ENCODE results near the gene PUS7L.
"Not testable (repeated sequence)": the region's sequence is repeated elsewhere in the genome, so short reads cannot be mapped to it uniquely, and the experiment has no call there.

The PUS7L gene

GRCh38 chr12:43722621-43723020, 36.0 kb downstream of the PUS7L start:
- H3K36me3 ChIP-seq (replicated peaks; ENCODE audit: low read depth, low read length) = no peaks in the 10 kb centered on the region
- H3K9ac ChIP-seq (ENCODE audit: low read length) = no peak overlapping the region
- no peaks in the 10 kb centered on the region for H3K27me3 ChIP-seq (ENCODE audit: low read depth, low read length)
- H3K9me3 ChIP-seq (ENCODE audit: insufficient read depth, low read length) = no peaks in the 10 kb centered on the region
- no peak overlapping the region for H3K4me3 ChIP-seq (ENCODE audit: low read length)
- TF ChIP-seq EZH2phosphoT487 (IDR thresholded peaks at IDR 0.05; ENCODE audit: low read depth) = no peak
- no peak for TF ChIP-seq CTCF (IDR thresholded peaks at IDR 0.05; ENCODE audit: low read depth, low read length)
- no peaks in the 10 kb centered on the region for H3K4me1 ChIP-seq (ENCODE audit: low read length)
- no peaks in the 10 kb centered on the region for H3K79me2 ChIP-seq (ENCODE audit: low read length)
- H4K20me1 ChIP-seq (ENCODE audit: insufficient read depth, low read length) = no peaks in the 10 kb centered on the region
- H3K27ac ChIP-seq (ENCODE audit: low read length) = no peak overlapping the region
- H3K4me2 ChIP-seq (ENCODE audit: low read length) = no peak overlapping the region
- no peak overlapping the region for H2AFZ ChIP-seq (ENCODE audit: low read depth, low read length)

GRCh38 chr12:43711348-43711747, 47.2 kb downstream of the PUS7L start:
- H3K9ac ChIP-seq (ENCODE audit: low read length) = no peak overlapping the region
- H3K4me2 ChIP-seq (ENCODE audit: low read length) = no peak overlapping the region
- no peaks in the 10 kb centered on the region for H3K79me2 ChIP-seq (ENCODE audit: low read length)
- TF ChIP-seq EZH2phosphoT487 (IDR thresholded peaks at IDR 0.05; ENCODE audit: low read depth) (no peak), CTCF (IDR thresholded peaks at IDR 0.05; ENCODE audit: low read depth, low read length) (no peak)
- H3K4me1 ChIP-seq (ENCODE audit: low read length) = no peaks in the 10 kb centered on the region
- no peak overlapping the region for H3K27ac ChIP-seq (ENCODE audit: low read length)
- no peaks in the 10 kb centered on the region for H3K9me3 ChIP-seq (ENCODE audit: insufficient read depth, low read length)
- no peaks in the 10 kb centered on the region for H4K20me1 ChIP-seq (ENCODE audit: insufficient read depth, low read length)
- H3K27me3 ChIP-seq (ENCODE audit: low read depth, low read length) = no peaks in the 10 kb centered on the region
- no peaks in the 10 kb centered on the region for H3K36me3 ChIP-seq (replicated peaks; ENCODE audit: low read depth, low read length)
- no peak overlapping the region for H3K4me3 ChIP-seq (ENCODE audit: low read length)
- no peak overlapping the region for H2AFZ ChIP-seq (ENCODE audit: low read depth, low read length)

GRCh38 chr12:43703772-43704171, 54.8 kb downstream of the PUS7L start:
- not testable (repeated sequence) for H3K9me3 ChIP-seq (ENCODE audit: insufficient read depth, low read length); H3K27ac ChIP-seq (ENCODE audit: low read length); H3K36me3 ChIP-seq (replicated peaks; ENCODE audit: low read depth, low read length); H3K4me1 ChIP-seq (ENCODE audit: low read length); H4K20me1 ChIP-seq (ENCODE audit: insufficient read depth, low read length); H3K9ac ChIP-seq (ENCODE audit: low read length); H3K79me2 ChIP-seq (ENCODE audit: low read length); H3K4me3 ChIP-seq (ENCODE audit: low read length); H3K4me2 ChIP-seq (ENCODE audit: low read length); H3K27me3 ChIP-seq (ENCODE audit: low read depth, low read length); H2AFZ ChIP-seq (ENCODE audit: low read depth, low read length)

- not testable (repeated sequence) for H3K36me3 ChIP-seq (replicated peaks; ENCODE audit: low read depth, low read length); H2AFZ ChIP-seq (ENCODE audit: low read depth, low read length); H3K4me2 ChIP-seq (ENCODE audit: low read length)
Observed at GRCh38 chr12:43701194-43701593, 57.4 kb downstream of the PUS7L start.

GRCh38 chr12:43696154-43696553, 62.4 kb downstream of the PUS7L start:
- H3K4me1 ChIP-seq (ENCODE audit: low read length) = no peaks in the 10 kb centered on the region
- H3K79me2 ChIP-seq (ENCODE audit: low read length) = no peaks in the 10 kb centered on the region
- no peaks in the 10 kb centered on the region for H3K27me3 ChIP-seq (ENCODE audit: low read depth, low read length)
- no peaks in the 10 kb centered on the region for H4K20me1 ChIP-seq (ENCODE audit: insufficient read depth, low read length)
- no peak overlapping the region for H3K27ac ChIP-seq (ENCODE audit: low read length)
- no peak overlapping the region for H3K9ac ChIP-seq (ENCODE audit: low read length)
- H3K4me2 ChIP-seq (ENCODE audit: low read length) = no peak overlapping the region
- no peak overlapping the region for H3K4me3 ChIP-seq (ENCODE audit: low read length)
- no peak overlapping the region for H2AFZ ChIP-seq (ENCODE audit: low read depth, low read length)
- no peaks in the 10 kb centered on the region for H3K36me3 ChIP-seq (replicated peaks; ENCODE audit: low read depth, low read length)
- H3K9me3 ChIP-seq (ENCODE audit: insufficient read depth, low read length) = no peaks in the 10 kb centered on the region
- TF ChIP-seq EZH2phosphoT487 (IDR thresholded peaks at IDR 0.05; ENCODE audit: low read depth) = no peak
- TF ChIP-seq CTCF (IDR thresholded peaks at IDR 0.05; ENCODE audit: low read depth, low read length) = no peak

More at GRCh38 chr12:43701194-43701593, 57.4 kb downstream of the PUS7L start:
- H3K4me3 ChIP-seq (ENCODE audit: low read length); H3K27ac ChIP-seq (ENCODE audit: low read length); H3K79me2 ChIP-seq (ENCODE audit: low read length); H3K27me3 ChIP-seq (ENCODE audit: low read depth, low read length); H3K9ac ChIP-seq (ENCODE audit: low read length); H4K20me1 ChIP-seq (ENCODE audit: insufficient read depth, low read length); H3K4me1 ChIP-seq (ENCODE audit: low read length); H3K9me3 ChIP-seq (ENCODE audit: insufficient read depth, low read length): not testable (repeated sequence)
